Stimulated activated naive CD8-positive, alpha-beta T cell treated with anti-CD3 and anti-CD28 coated beads, Interleukin-15, Interleukin-2, amounts not matched to agents 100 U/mL and 50 U/mL, for 24 hours (primary cell): ENCODE measurements around the gene DPP4.

ENCODE experiments used
- ATAC-seq: fragments of 150-1000 bp; cut with Tn5 transposase; one replicate; pipeline ENCODE4 v1.10.0; 2021
- DNase-seq: peaks from one replicate; pipeline ENCODE4 v3.0.0; 2021

Gene DPP4

GRCh38 chr2:162085090-162085891, 11.3 kb upstream of the DPP4 start:
- DNase-seq (no peak), ATAC-seq (no peak)

GRCh38 chr2:162084536-162084935, 10.5 kb upstream of the DPP4 start:
- no peak for ATAC-seq
- no peak for DNase-seq

GRCh38 chr2:162082681-162083080, 8.7 kb upstream of the DPP4 start:
- ATAC-seq (no peak), DNase-seq (no peak)

- no peak for DNase-seq
- ATAC-seq = no peak
Measured at GRCh38 chr2:162082036-162082435, 8.0 kb upstream of the DPP4 start.

GRCh38 chr2:162079514-162079913, 5.5 kb upstream of the DPP4 start:
- ATAC-seq (no peak), DNase-seq (no peak)

- ATAC-seq (no peak), DNase-seq (no peak)
Measured at GRCh38 chr2:162075689-162076132, 1.7 kb upstream of the DPP4 start.

GRCh38 chr2:162074928-162075688, 1.1 kb upstream of the DPP4 start:
- no peak for ATAC-seq

GRCh38 chr2:162074632-162074895, 549 bp upstream of the DPP4 start:
- DNase-seq = no peak

More at GRCh38 chr2:162074928-162075688, 1.1 kb upstream of the DPP4 start:
- DNase-seq = no peak

GRCh38 chr2:162072976-162073887, 783 bp downstream of the DPP4 start:
- ATAC-seq (peak; percentile 10), DNase-seq (peak; percentile 23)

More at GRCh38 chr2:162074632-162074895, 549 bp upstream of the DPP4 start:
- no peak for ATAC-seq

- ATAC-seq (peak; percentile 79), DNase-seq (no peak)
Measured at GRCh38 chr2:162072181-162072702, 1.8 kb downstream of the DPP4 start.

- DNase-seq (no peak), ATAC-seq (no peak)
Measured at GRCh38 chr2:162071001-162071400, 3.0 kb downstream of the DPP4 start.

GRCh38 chr2:162070228-162070936, 3.6 kb downstream of the DPP4 start:
- ATAC-seq (no peak), DNase-seq (no peak)

- ATAC-seq (no peak), DNase-seq (no peak)
Measured at GRCh38 chr2:162069267-162069903, 4.6 kb downstream of the DPP4 start.

GRCh38 chr2:162067596-162067995, 6.4 kb downstream of the DPP4 start:
- ATAC-seq = no peak
- no peak for DNase-seq

- no peak for ATAC-seq
- DNase-seq = no peak
Measured at GRCh38 chr2:162065767-162066166, 8.2 kb downstream of the DPP4 start.

GRCh38 chr2:162063899-162064298, 10.1 kb downstream of the DPP4 start:
- DNase-seq (no peak), ATAC-seq (no peak)

- DNase-seq (no peak), ATAC-seq (peak; percentile 40)
Measured at GRCh38 chr2:162063281-162063680, 10.7 kb downstream of the DPP4 start.

GRCh38 chr2:162062559-162062958, 11.5 kb downstream of the DPP4 start:
- no peak for DNase-seq
- ATAC-seq = peak; percentile 45

- no peak for DNase-seq
- ATAC-seq = no peak
Measured at GRCh38 chr2:162061021-162061420, 13.0 kb downstream of the DPP4 start.

GRCh38 chr2:162060532-162060931, 13.5 kb downstream of the DPP4 start:
- no peak for ATAC-seq
- no peak for DNase-seq
